ENCODE results near the gene ACSL1.
"Not testable (repeated sequence)": the region's sequence is repeated elsewhere in the genome, so short reads cannot be mapped to it uniquely, and the experiment has no call there.

The ACSL1 gene

GRCh38 chr4:184741651-184742050 is 84.1 kb downstream of the ACSL1 start:
- H3K9ac ChIP-seq (ENCODE audit: low read length); H3K4me1 ChIP-seq (ENCODE audit: control insufficient read depth, insufficient read depth, low read depth, low read length); H2BK120ac ChIP-seq (ENCODE audit: low read depth, low read length); H3K18ac ChIP-seq (ENCODE audit: low read depth in 1 of 2, low read length in 2 of 2); H2AK5ac ChIP-seq (ENCODE audit: low read length, severe bottlenecking); H3K14ac ChIP-seq (ENCODE audit: low read length in 2 of 2); H3K79me1 ChIP-seq (replicated peaks; ENCODE audit: low read length, poor library complexity, severe bottlenecking); H2BK12ac ChIP-seq (ENCODE audit: low read length in 2 of 2); DNase-seq; H2AFZ ChIP-seq (ENCODE audit: low read depth, low read length); H3K36me3 ChIP-seq (ENCODE audit: control insufficient read depth in 1 of 2, insufficient read depth in 2 of 2, low read depth in 1 of 2, low read length in 2 of 2); H3K27me3 ChIP-seq (ENCODE audit: control insufficient read depth in 1 of 2, insufficient read depth in 1 of 2, low read length in 2 of 2); H3K4ac ChIP-seq (ENCODE audit: low read depth in 1 of 2, low read length in 2 of 2); H4K91ac ChIP-seq (ENCODE audit: low read length); H3K27ac ChIP-seq (ENCODE audit: low read length, poor library complexity, severe bottlenecking); H3K9me3 ChIP-seq (ENCODE audit: control insufficient read depth, low read length); H3K23ac ChIP-seq (ENCODE audit: low read length in 2 of 2); H3K4me2 ChIP-seq (ENCODE audit: low read length, poor library complexity, severe bottlenecking); H4K8ac ChIP-seq (ENCODE audit: low read length); H2BK15ac ChIP-seq (ENCODE audit: low read depth, poor library complexity, severe bottlenecking); H2BK5ac ChIP-seq (ENCODE audit: low read depth, low read length, poor library complexity, severe bottlenecking); H3K4me3 ChIP-seq (ENCODE audit: insufficient read depth in 1 of 2, low read depth in 1 of 2, low read length in 2 of 2): not testable (repeated sequence)
- no CpG with 5 or more reads among the region's 1 CpG for WGBS

GRCh38 chr4:184740980-184741391 is 84.8 kb downstream of the ACSL1 start:
- no peak overlapping the region for H3K23ac ChIP-seq (ENCODE audit: low read length in 2 of 2)
- no peak overlapping the region for H2AK5ac ChIP-seq (ENCODE audit: low read length, severe bottlenecking)

GRCh38 chr4:184739575-184739974 is 86.2 kb downstream of the ACSL1 start:
- not testable (repeated sequence) for H2BK12ac ChIP-seq (ENCODE audit: low read length in 2 of 2); H2AK5ac ChIP-seq (ENCODE audit: low read length, severe bottlenecking); H3K14ac ChIP-seq (ENCODE audit: low read length in 2 of 2); H2AFZ ChIP-seq (ENCODE audit: low read depth, low read length); H3K27me3 ChIP-seq (ENCODE audit: control insufficient read depth in 1 of 2, insufficient read depth in 1 of 2, low read length in 2 of 2); DNase-seq; H3K79me1 ChIP-seq (replicated peaks; ENCODE audit: low read length, poor library complexity, severe bottlenecking); H2BK120ac ChIP-seq (ENCODE audit: low read depth, low read length); H4K91ac ChIP-seq (ENCODE audit: low read length); H3K4me1 ChIP-seq (ENCODE audit: control insufficient read depth, insufficient read depth, low read depth, low read length); H2BK5ac ChIP-seq (ENCODE audit: low read depth, low read length, poor library complexity, severe bottlenecking); H3K36me3 ChIP-seq (ENCODE audit: control insufficient read depth in 1 of 2, insufficient read depth in 2 of 2, low read depth in 1 of 2, low read length in 2 of 2); H4K8ac ChIP-seq (ENCODE audit: low read length); H3K27ac ChIP-seq (ENCODE audit: low read length, poor library complexity, severe bottlenecking); H3K4me2 ChIP-seq (ENCODE audit: low read length, poor library complexity, severe bottlenecking); H3K4me3 ChIP-seq (ENCODE audit: insufficient read depth in 1 of 2, low read depth in 1 of 2, low read length in 2 of 2); H2BK15ac ChIP-seq (ENCODE audit: low read depth, poor library complexity, severe bottlenecking); H3K9me3 ChIP-seq (ENCODE audit: control insufficient read depth, low read length); H3K4ac ChIP-seq (ENCODE audit: low read depth in 1 of 2, low read length in 2 of 2); H3K9ac ChIP-seq (ENCODE audit: low read length); H3K23ac ChIP-seq (ENCODE audit: low read length in 2 of 2); H3K18ac ChIP-seq (ENCODE audit: low read depth in 1 of 2, low read length in 2 of 2)
- no CpG with 5 or more reads among the region's 1 CpG for WGBS

More at GRCh38 chr4:184740980-184741391, 84.8 kb downstream of the ACSL1 start:
- Histone ChIP-seq H3K14ac (ENCODE audit: low read length in 2 of 2) (peak overlapping the region in 1 of 2 experiments; percentile 55), H4K8ac (ENCODE audit: low read length) (no peak overlapping the region), H2BK5ac (ENCODE audit: low read depth, low read length, poor library complexity, severe bottlenecking) (no peak overlapping the region), H3K9ac (ENCODE audit: low read length) (no peak overlapping the region), H2BK12ac (ENCODE audit: low read length in 2 of 2) (no peak overlapping the region), H3K18ac (ENCODE audit: low read depth in 1 of 2, low read length in 2 of 2) (no peak overlapping the region), H3K79me1 (replicated peaks; ENCODE audit: low read length, poor library complexity, severe bottlenecking) (no peaks in the 10 kb centered on the region), H3K4me1 (ENCODE audit: control insufficient read depth, insufficient read depth, low read depth, low read length) (peaks cover 2% of the 10 kb centered on the region), H3K4me3 (ENCODE audit: insufficient read depth in 1 of 2, low read depth in 1 of 2, low read length in 2 of 2) (no peak overlapping the region), H2BK15ac (ENCODE audit: low read depth, poor library complexity, severe bottlenecking) (no peak overlapping the region), H3K4me2 (ENCODE audit: low read length, poor library complexity, severe bottlenecking) (no peak overlapping the region), H3K4ac (ENCODE audit: low read depth in 1 of 2, low read length in 2 of 2) (no peak overlapping the region), H4K91ac (ENCODE audit: low read length) (peak overlapping the region; percentile 27), H3K27me3 (ENCODE audit: control insufficient read depth in 1 of 2, insufficient read depth in 1 of 2, low read length in 2 of 2) (no peaks in the 10 kb centered on the region), H2AFZ (ENCODE audit: low read depth, low read length) (no peak overlapping the region), H3K36me3 (ENCODE audit: control insufficient read depth in 1 of 2, insufficient read depth in 2 of 2, low read depth in 1 of 2, low read length in 2 of 2) (no peaks in the 10 kb centered on the region), H3K9me3 (ENCODE audit: control insufficient read depth, low read length) (no peaks in the 10 kb centered on the region), H2BK120ac (ENCODE audit: low read depth, low read length) (no peak overlapping the region), H3K27ac (ENCODE audit: low read length, poor library complexity, severe bottlenecking) (no peak overlapping the region)
- WGBS = 93% methylated on average over 20 of the region's 20 CpGs
- no peak for DNase-seq

- Histone ChIP-seq H3K4me2 (ENCODE audit: low read length, poor library complexity, severe bottlenecking) (no peak overlapping the region), H2AK5ac (ENCODE audit: low read length, severe bottlenecking) (no peak overlapping the region), H3K18ac (ENCODE audit: low read depth in 1 of 2, low read length in 2 of 2) (no peak overlapping the region), H2AFZ (ENCODE audit: low read depth, low read length) (no peak overlapping the region), H3K79me1 (replicated peaks; ENCODE audit: low read length, poor library complexity, severe bottlenecking) (peaks cover 10% of the 10 kb centered on the region), H4K91ac (ENCODE audit: low read length) (no peak overlapping the region), H3K27me3 (ENCODE audit: control insufficient read depth in 1 of 2, insufficient read depth in 1 of 2, low read length in 2 of 2) (no peaks in the 10 kb centered on the region), H3K36me3 (ENCODE audit: control insufficient read depth in 1 of 2, insufficient read depth in 2 of 2, low read depth in 1 of 2, low read length in 2 of 2) (peaks cover 0 to 2% of the 10 kb centered on the region in 2 experiments), H3K9ac (ENCODE audit: low read length) (peak overlapping the region; percentile 82), H3K4ac (ENCODE audit: low read depth in 1 of 2, low read length in 2 of 2) (no peak overlapping the region), H3K9me3 (ENCODE audit: control insufficient read depth, low read length) (no peaks in the 10 kb centered on the region), H3K27ac (ENCODE audit: low read length, poor library complexity, severe bottlenecking) (no peak overlapping the region), H3K4me1 (ENCODE audit: control insufficient read depth, insufficient read depth, low read depth, low read length) (peaks cover 5% of the 10 kb centered on the region), H4K8ac (ENCODE audit: low read length) (no peak overlapping the region), H2BK120ac (ENCODE audit: low read depth, low read length) (no peak overlapping the region), H3K14ac (ENCODE audit: low read length in 2 of 2) (no peak overlapping the region), H2BK5ac (ENCODE audit: low read depth, low read length, poor library complexity, severe bottlenecking) (no peak overlapping the region), H3K23ac (ENCODE audit: low read length in 2 of 2) (no peak overlapping the region), H2BK12ac (ENCODE audit: low read length in 2 of 2) (no peak overlapping the region), H3K4me3 (ENCODE audit: insufficient read depth in 1 of 2, low read depth in 1 of 2, low read length in 2 of 2) (peak overlapping the region in 1 of 2 experiments; percentile 96), H2BK15ac (ENCODE audit: low read depth, poor library complexity, severe bottlenecking) (no peak overlapping the region)
- DNase-seq = no peak
- WGBS = 17% methylated on average over 1 of the region's 6 CpGs
Observed at GRCh38 chr4:184734758-184735157, 91.0 kb downstream of the ACSL1 start.

Measured in mesenchymal stem cell (in vitro differentiated cells and primary cell).